GM18873 (cell line): ENCODE results near the gene PLXNA2.

ENCODE experiments used
- ATAC-seq: cut with Tn5 transposase; IDR thresholded peaks from one replicate; pipeline ENCODE4 v1.9.1; 2021; ENCODE audit warnings: mild to moderate bottlenecking, moderate library complexity, moderate number of reproducible peaks; ENCODE audit not compliant: unreplicated experiment, low FRiP score

Gene PLXNA2

GRCh38 chr1:208127792-208128529, 116.2 kb downstream of the PLXNA2 start:
- no peak for ATAC-seq

DNA sequence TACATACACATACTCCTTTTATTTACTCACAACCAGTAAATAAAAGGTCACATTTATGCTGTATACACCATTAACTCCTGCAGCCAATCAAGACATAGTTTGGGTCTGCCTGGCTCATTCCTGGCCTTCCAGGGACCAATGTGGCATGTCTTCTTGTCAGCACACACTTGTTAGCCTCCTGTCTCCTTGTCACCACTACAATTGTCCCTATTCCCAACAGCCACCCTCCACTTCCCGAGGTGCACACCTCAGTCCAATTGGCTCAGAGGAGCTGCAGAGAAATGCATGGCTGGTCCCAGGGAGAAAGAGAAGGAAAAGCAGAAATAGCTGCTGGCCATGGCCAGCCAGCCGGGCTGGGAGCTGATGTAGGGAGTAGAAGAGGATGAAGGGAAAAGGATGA, 116.9 kb downstream of the PLXNA2 start:
- ATAC-seq: no peak

DNA sequence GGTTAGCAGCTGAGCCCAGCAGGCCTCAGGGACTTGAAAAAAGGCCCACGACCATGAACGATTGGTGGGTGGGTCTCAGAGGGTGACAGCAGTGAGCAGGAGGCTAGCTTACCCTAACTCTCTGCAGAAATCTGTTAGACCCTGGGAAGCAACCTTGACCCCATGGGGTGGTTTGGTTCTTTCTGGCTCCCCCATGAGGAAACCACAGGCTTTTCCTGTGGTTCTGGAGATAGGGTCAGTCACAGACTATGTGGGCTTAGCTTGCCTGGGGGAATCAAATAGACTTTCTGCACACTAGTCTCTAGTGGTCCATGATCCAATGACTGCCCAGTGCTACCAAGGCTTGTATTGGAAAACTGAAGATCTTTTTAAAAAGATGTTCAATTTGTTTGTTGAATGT, 118.1 kb downstream of the PLXNA2 start:
- no peak for ATAC-seq

DNA sequence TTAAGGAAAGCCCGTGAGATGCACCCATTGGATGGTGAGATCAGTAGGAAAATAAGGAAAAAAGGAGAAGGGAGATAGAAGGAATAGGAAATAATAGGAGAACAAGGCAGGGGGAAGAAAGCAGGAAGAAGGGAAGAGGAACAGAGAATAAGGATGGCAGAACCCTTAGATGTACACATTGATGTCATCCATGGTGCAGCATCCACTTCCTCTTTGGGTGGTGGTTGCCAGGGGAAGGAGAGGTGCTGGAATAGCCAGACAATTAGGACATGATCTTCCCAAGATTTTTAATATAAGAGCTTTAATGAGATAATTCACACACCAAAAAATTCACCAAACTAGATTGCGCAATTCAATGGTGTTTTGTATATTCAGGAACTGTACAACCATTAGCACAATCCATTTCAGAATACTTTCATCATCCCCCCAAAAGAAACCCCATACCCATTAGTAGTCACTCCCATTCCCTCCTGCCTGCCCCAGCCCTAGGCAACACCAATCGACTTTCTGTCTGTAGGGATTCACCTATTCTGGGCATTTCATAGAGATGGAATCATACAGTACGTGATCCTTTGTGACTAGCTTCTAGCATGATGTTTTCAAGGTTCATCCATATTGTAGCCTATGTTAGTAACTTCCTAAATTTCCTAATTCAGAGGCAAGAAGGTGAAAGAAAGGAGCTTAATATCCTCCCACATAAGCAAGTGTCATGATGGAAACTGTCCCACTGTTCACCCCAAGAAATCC, 121.4 kb downstream of the PLXNA2 start:
- no peak for ATAC-seq

DNA sequence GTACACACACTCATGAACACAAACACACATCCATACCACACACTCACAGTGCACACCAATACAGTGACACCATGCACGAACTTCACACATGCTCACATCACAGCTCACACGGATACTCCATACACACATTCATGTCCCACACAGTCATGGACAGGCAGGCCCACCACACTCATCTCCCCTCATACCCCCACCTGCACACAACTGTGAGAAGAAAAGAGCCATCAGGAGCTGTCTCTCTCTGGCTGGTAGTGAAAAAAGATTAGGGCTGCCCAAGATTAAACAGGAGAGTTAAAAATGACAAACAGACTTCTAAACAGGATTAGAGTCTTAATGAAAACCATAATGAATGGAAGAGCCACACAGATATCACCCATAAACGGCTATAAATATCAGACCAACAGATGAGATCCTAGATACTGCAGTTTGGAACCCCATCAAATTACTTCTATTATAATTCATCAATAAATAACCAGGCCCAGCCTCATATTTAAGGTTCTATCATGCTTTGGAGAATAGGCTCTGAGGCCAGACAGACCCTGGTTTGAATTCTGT, 122.3 kb downstream of the PLXNA2 start:
- ATAC-seq: no peak

DNA sequence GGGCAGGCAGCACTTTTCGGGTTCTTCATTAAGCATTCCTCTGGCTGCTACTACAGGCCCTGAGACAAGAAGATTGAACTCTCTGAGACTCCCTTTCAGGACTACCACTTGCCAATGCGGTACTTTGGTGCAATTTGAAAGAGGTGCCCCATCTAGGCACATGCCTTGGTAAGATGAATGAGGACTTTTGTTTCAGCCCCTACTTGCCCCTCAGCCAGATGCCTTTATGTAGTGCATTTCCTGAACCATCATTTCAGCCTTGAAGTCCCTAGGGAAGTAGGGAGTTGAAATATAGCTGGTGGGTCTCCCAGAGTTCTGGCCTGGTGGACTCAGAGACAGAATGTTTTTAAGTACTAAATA, 123.8 kb downstream of the PLXNA2 start:
- no peak for ATAC-seq

DNA sequence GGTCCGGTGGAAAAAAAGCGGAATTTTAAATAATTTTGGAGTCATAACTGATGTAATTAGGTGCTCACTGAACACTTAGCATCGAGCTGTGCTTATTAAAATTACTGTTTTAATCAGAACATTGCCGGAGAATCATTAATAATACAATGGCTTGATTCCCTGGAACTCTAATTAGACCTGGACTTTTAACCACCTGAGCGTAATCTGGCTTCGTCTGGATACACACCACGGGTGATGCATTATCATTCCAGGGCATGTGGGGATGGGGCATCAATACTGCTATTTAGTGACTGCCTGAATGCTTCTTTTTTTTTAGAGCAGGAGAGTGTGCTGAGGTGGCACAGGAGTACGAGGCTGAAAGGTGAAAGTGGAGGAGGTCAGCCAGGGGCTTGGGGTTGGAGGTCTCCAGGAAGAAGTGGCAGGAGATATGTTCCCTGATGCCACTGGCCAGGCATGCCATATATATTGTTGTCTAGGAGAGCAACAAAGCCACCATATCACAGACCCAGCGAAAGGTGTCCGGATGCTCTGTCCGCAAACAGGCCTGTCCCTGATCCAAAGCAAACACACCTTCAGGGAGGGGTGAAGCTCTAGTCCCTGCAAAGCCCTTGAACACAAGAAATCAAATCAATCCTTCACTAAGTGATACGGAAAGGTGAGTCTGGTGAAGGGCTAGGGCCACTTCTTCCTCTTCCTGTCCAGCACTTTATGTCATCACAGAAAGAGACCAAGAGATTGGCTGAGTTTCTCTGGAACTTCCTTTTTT, 125.2 kb downstream of the PLXNA2 start:
- ATAC-seq: no peak

DNA sequence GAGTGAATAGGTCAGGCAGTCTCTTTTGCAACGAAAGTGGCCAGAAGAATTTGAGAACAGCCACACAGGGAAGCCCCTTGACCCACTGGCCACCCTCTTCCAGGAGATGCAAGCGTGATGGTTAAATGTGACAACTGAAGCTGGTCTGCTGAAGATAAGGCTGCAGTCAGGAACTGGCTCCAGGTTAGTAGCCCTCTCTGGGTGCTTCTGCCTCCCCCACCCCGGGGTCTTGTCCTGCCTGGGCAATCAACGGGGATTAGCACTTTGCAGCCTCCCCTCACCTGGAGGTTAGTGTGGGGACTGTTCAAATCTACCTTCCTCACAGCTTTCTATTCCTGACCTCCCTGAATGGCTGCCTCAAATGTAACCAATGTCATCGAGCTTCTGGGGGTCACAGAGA, 125.9 kb downstream of the PLXNA2 start:
- no peak for ATAC-seq

DNA sequence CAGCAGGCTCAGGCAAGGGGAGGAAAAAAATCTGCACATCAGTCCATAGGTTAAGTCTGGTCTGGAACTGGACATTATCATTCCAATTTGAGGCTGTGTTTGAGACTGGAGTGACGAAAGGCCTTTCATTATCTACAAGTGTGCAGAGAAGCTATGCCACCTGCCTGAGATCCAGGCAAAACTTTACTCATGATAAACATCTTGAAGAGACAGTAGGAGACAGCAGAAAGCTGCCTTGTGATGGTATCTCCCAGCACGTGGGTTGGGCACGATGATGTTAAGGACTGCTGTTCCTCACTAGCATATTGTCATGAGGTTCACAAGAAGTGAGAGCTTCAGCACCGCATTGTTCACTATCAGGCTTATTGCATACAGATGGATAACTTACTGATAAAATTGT, 126.4 kb downstream of the PLXNA2 start:
- ATAC-seq: no peak

DNA sequence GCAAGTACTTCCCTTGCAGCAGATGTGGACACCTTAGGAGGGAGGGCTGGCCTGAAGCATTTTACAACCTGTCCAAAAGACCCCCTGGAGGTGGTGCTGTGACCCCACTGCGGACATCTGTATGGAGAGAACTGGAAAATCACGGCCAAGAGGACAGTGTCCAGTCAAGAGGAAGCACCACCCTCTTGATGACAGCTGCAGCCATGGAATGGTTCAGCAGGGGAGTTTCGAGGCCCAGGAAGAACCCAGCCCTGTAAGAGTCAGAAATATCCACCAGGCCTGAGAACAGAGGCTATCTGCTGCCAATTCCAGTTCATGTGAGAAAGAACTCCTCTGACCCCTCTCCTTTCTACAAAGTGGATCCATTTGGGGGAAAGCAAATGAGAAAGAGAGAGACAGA, 126.8 kb downstream of the PLXNA2 start:
- ATAC-seq: no peak

DNA sequence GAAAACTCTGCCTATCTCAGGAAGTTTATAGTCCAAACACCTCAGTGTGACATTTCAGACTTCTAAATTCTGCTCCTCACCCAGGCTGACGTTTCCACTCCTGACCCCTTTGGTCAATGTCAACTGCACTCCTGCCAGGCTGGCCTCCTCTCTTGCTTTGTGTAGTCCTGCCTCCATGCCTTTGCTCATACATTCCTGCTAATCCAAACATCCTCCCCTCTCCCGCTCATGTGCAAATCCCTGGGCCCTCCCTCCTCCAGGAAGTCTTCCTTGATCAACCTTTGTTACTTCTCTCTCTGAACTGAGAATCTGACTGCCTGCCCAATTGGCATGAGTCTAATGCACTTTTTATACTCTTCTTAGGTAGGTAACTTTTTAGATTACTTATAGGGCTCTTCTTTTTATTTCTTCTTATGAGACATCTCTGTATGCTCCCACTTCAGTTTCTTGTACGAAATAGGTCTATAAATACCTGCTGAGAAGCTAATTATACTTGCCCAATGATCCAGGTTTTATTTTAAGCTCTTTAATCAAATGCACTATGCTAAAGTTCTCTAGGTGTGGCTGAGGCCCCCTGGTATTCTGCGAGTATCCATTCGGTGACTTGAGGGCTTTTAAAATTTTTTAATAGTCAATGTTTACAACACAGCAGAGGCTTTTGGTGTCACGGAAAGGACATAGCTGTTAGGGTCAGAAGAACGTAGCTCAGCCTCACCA, 128.1 kb downstream of the PLXNA2 start:
- no peak for ATAC-seq

GRCh38 chr1:208113011-208113410, 131.2 kb downstream of the PLXNA2 start:
- no peak for ATAC-seq

DNA sequence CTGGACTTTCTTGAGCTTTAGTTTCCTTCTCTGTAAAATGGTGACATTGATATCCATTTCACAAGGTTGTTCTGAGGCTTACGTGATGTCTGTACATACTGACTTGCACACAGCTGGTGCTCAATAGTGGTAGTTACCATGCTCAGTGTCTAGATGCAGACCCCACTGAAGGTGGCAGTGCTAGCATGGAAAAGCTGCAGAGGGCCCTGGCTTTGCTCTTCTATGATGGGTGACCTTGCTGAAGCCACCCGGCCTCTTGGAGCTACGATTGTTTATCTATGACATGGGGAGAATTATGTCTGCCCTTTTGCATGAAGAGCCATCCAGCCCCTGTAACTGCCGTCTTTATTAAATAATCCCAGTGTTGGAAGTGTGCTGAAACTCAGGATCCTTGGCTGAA, 131.8 kb downstream of the PLXNA2 start:
- no peak for ATAC-seq

DNA sequence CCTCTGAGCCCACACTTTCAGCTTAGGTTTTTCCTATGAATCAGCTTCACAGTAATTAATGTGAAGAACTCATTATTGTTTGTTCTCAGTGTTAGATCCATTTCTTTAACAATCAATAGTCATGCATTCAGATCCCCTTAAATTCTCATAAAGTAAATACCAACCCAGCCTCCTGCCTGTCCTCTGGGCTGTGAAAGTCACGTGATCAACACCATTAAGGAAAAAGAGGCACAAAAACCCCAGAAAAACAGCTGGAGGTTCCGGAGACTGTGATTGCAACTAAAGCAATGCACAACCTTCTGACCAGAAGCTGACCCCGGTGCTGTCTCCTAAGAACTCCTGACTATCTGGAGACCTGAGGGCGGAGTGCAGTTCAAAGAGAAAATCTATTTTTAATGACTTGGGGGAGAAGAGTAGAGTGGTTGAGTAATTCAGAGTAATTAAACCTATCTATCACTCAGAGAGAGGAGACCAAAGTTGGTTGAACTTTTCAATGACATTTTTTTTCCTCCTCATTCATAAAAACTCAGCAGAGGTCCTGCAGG, 132.5 kb downstream of the PLXNA2 start:
- ATAC-seq: no peak

- ATAC-seq: no peak
Observed at GRCh38 chr1:208110296-208110695, 133.9 kb downstream of the PLXNA2 start.

GRCh38 chr1:208108646-208109330, 135.4 kb downstream of the PLXNA2 start:
- ATAC-seq: no peak

GRCh38 chr1:208108213-208108608, 136.0 kb downstream of the PLXNA2 start:
- ATAC-seq: no peak

DNA sequence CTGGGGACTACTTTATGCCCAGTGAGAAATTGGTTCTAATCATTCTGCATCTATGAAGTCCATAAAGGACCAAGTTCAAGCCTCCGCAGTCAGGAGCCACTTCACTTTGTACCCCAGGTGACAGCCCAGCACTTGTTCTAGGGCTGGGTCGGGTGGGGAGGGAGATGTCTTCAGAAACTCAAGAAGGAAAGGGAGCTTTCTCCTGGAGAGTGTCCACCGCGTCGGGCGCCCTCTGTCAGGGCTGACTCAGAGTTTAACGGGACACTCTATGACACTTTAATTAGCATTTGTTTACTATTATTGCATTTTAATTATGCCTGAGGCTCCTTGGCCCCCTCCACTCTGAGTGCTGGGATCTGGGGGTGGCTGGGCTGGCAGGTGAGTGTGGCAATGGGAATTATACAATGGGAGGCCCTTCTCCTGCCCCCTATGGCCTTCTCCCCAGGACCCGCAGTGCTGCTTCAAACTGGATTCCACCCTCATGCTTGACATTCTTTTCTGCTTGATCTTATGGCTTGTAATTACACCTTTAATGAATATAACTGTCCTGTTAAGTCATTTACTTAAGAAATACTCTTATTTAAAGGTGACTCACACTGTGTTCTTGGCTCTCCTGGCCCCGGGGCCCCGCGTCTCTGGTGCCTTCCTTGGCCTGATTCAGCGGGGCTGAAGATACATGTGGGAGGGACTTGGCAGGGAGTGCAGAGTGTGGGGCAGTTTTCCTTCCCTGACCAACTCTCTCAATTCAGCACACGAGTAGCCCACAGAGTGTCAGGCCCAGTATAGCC, 136.6 kb downstream of the PLXNA2 start:
- no peak for ATAC-seq

GRCh38 chr1:208106218-208106617, 138.0 kb downstream of the PLXNA2 start:
- no peak for ATAC-seq
